A549 (cell line): ENCODE results near the gene MSANTD1. TPM values are rescaled to one million over a fixed set of nuclear protein-coding genes. Genes with fewer than 3 reads are reported as not detected.

ENCODE experiments used
- ATAC-seq, 2 experiments: fragments of 200-7000 bp in 1 of 2; fragments of >200 bp in 1 of 2; cut with Nextera tagmentation in 1 of 2; cut with Tn5 transposase in 1 of 2; 3 replicates each; pipeline versions ENCODE4 v1.8.0 to v1.9.1; 2018 to 2020; ENCODE audit warnings: mild to moderate bottlenecking in 1 of 2, moderate library complexity in 1 of 2
- CTCF ChIA-PET: fragments of 300-600 bp; sonication (Branson Sonifier 250); formaldehyde crosslinking; extraction: SDS; loops from one replicate; lab custom pipeline; 2021; ENCODE audit warnings: antibody characterized with exemption, inconsistent platforms; lab: Yijun Ruan, JAX
- POLR2A ChIA-PET: fragments of 350-600 bp; formaldehyde crosslinking; extraction: SDS; loops from one replicate; lab custom pipeline; 2021; ENCODE audit warnings: antibody characterized with exemption, inconsistent platforms; lab: Yijun Ruan, JAX
- DNase-seq, 2 experiments: peaks; one replicate each; pipeline versions ENCODE4 v3.0.0 to v3.0.0-alpha.2; 2011 to 2016; ENCODE audit warnings: low read depth in 1 of 2, low spot score in 1 of 2
- FAIRE-seq: peaks from 2 replicates; lab custom pipeline; 2011; peaks lifted over from hg19 to GRCh38; lab: Jason Lieb, UNC
- H3K27ac ChIP-seq, 2 experiments: fragments of >200 bp; sonication (Bioruptor Twin); formaldehyde crosslinking; 3 replicates each; pipeline ENCODE4 v1.5.1; 2016 to 2017
- H3K4me1 ChIP-seq: fragments of >200 bp; sonication (Bioruptor Twin); formaldehyde crosslinking; 3 replicates; pipeline ENCODE4 v1.6.1; 2016
- H3K4me2 ChIP-seq: fragments of >200 bp; sonication (Bioruptor Twin); formaldehyde crosslinking; 3 replicates; pipeline ENCODE4 v1.6.1; 2016
- H3K4me3 ChIP-seq: fragments of >200 bp; sonication (Bioruptor Twin); formaldehyde crosslinking; 3 replicates; pipeline ENCODE4 v1.5.1; 2016
- H3K9me3 ChIP-seq: fragments of >200 bp; sonication (Bioruptor Twin); formaldehyde crosslinking; 3 replicates; pipeline ENCODE4 v1.6.1; 2016
- BCL3 ChIP-seq: fragments of >200 bp; sonication (Bioruptor Twin); formaldehyde crosslinking; IDR thresholded peaks from 3 replicates; pipeline ENCODE4 v1.6.1; 2016
- CBX8 ChIP-seq: fragments of 200-600 bp; sonication (generic); IDR thresholded peaks from 2 replicates; pipeline ENCODE4 v1.6.1; 2016
- CEBPB ChIP-seq, 2 experiments: fragments of >200 bp in 1 of 2; sonication (Bioruptor Twin) in 1 of 2; formaldehyde crosslinking in 1 of 2; IDR thresholded peaks; 2 replicates each; pipeline ENCODE4 v1.6.1; 2012 to 2016
- CHD4 ChIP-seq: fragments of 200-600 bp; sonication (generic); IDR thresholded peaks from 2 replicates; pipeline ENCODE4 v1.6.1; 2016; ENCODE audit warnings: antibody characterized with exemption, mild to moderate bottlenecking, borderline replicate concordance
- EHMT2 ChIP-seq: fragments of 200-600 bp; sonication (generic); IDR thresholded peaks from 2 replicates; pipeline ENCODE4 v1.6.1; 2016; ENCODE audit warnings: antibody characterized with exemption, low read depth, mild to moderate bottlenecking, moderate library complexity
- FOSL2 ChIP-seq, 2 experiments: fragments of 450-650 bp in 1 of 2; fragments of >200 bp in 1 of 2; sonication (Bioruptor Twin) in 1 of 2; formaldehyde crosslinking; IDR thresholded peaks; 2 replicates each; pipeline versions ENCODE4 v1.5.0 to v1.6.1; 2016 to 2020; ENCODE audit warnings: mild to moderate bottlenecking in 1 of 2, moderate library complexity in 1 of 2
- HEYL ChIP-seq: fragments of 250-450 bp; sonication (Bioruptor Pico); IDR thresholded peaks from 2 replicates; pipeline ENCODE4 v1.8.0; 2021; ENCODE audit warnings: mild to moderate bottlenecking, moderate library complexity
- HOXB5 ChIP-seq: fragments of 250-450 bp; sonication (Bioruptor Pico); IDR thresholded peaks from 2 replicates; pipeline ENCODE4 v1.5.0; 2020; ENCODE audit warnings: mild to moderate bottlenecking, moderate library complexity
- MAFK ChIP-seq: fragments of 450-650 bp; IDR thresholded peaks from 2 replicates; pipeline ENCODE4 v1.6.1; 2014; ENCODE audit not compliant: partially characterized antibody
- NFE2L2 ChIP-seq: fragments of 150-350 bp; conservative IDR thresholded peaks from 2 replicates; pipeline ENCODE4 v1.6.1; 2014; ENCODE audit warnings: low read length
- NPAS2 ChIP-seq: fragments of 250-450 bp; sonication (Bioruptor Pico); IDR thresholded peaks from 2 replicates; pipeline ENCODE4 v1.8.0; 2022; ENCODE audit warnings: mild to moderate bottlenecking, moderate library complexity, borderline replicate concordance
- RARB ChIP-seq: fragments of 250-450 bp; sonication (Bioruptor Pico); IDR thresholded peaks from 2 replicates; pipeline ENCODE4 v1.8.0; 2021; ENCODE audit warnings: mild to moderate bottlenecking, moderate library complexity
- RCOR1 ChIP-seq: fragments of 150-350 bp; IDR thresholded peaks from 2 replicates; pipeline ENCODE4 v1.6.1; 2014; ENCODE audit warnings: antibody characterized with exemption, low read length, low read depth
- SREBF2 ChIP-seq: fragments of 450-650 bp; IDR thresholded peaks from 2 replicates; pipeline ENCODE4 v1.6.1; 2014; ENCODE audit warnings: mild to moderate bottlenecking, moderate library complexity
- TP53 ChIP-seq: fragments of 250-450 bp; sonication (Bioruptor Pico); IDR thresholded peaks from 2 replicates; pipeline ENCODE4 v1.5.0; 2021; ENCODE audit warnings: mild to moderate bottlenecking, moderate library complexity
- ZFP36 ChIP-seq: fragments of 450-650 bp; IDR thresholded peaks from 2 replicates; pipeline ENCODE4 v1.6.1; 2014; ENCODE audit warnings: borderline replicate concordance; ENCODE audit not compliant: partially characterized antibody
- WGBS: methylation state at CpG from one replicate; pipeline ENCODE4 v1.1.6; 2017; ENCODE audit errors: missing lambda C conversion rate; 5-methylcytosine and 5-hydroxymethylcytosine counted together
- polyA plus RNA-seq, 4 experiments: library from polyadenylated mRNA; depleted of rRNA in 3 of 4; stranded (reverse); fragments of >200 nt; fragmentation: RNase III in 1 of 4; extraction: RNeasy Plus Mini Kit Qiagen cat#74134 plus additional on column Dnase treatment in 1 of 4; gene quantifications; 2 replicates in 3 of 4; 3 replicates in 1 of 4; pipeline ENCODE4 v1.2.3, GENCODE V29; 2011 to 2017
- TF ChIP-seq, protein P1 (sequence below): fragments of 450-650 bp; IDR thresholded peaks from 2 replicates; pipeline ENCODE4 v1.6.1; 2014; ENCODE audit warnings: antibody characterized with exemption
- TF ChIP-seq, protein P2 (sequence below): fragments of 250-450 bp; sonication (Bioruptor Pico); IDR thresholded peaks from 2 replicates; pipeline ENCODE4 v1.5.0; 2021; ENCODE audit warnings: mild to moderate bottlenecking, moderate library complexity, borderline replicate concordance

MSANTD1 gene
- polyA plus RNA-seq, 2 of the 4 experiments (the other 2 are of a cell fraction), result 0.08 to 0.12 TPM

DNA sequence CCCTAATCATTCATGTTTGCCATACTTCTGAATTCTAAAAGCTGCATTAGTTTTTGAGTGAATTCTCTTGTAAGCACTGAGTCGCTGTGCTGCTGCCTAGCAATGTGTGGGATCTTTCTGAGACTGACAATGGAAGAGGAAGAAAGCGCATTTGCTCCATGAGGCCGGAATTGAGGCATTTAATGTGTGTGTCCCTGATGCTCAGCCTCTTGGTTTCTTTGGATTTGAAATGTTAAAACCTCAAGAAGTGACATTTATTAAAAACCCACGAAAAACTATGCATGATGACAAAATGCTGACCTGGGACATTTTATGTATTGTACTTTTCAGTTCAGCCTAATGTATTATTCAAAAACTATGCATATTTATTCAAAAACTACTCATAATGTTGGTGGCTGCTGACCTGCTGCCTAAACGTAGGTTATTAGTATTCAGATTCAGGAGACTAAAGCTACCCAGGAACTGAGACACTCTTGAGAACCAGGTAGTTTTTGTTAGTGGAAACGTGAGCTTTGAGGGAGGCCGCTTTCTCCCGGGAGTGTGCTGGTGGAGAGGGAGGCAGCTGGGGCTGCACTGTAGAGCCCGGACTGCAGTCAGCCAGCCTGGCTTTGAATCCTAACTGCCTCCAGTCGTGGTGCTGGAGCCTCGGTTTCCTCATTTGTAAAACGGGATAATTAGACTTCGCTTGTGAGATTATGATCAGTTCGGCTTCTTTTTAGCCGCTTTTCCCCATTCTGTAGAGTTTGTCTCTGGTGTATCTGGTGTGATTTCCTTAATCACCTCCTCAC lies 55.2 kb downstream of the MSANTD1 start:
- H3K4me1 ChIP-seq, result peaks cover 7% of the 10 kb centered on the region; the same call in 1 of the 3 replicates
- TF ChIP-seq CHD4 (no peak), MAFK (peak; percentile 73)
- DNase-seq (no peak), FAIRE-seq (no peak), ATAC-seq (no peak)
- no peak overlapping the region for H3K27ac ChIP-seq
- POLR2A ChIA-PET, result no interaction called here
- CTCF ChIA-PET, result no interaction called here
- no peak overlapping the region for H3K4me3 ChIP-seq
- H3K4me2 ChIP-seq, result no peak overlapping the region
- no peaks in the 10 kb centered on the region for H3K9me3 ChIP-seq
- 87% methylated on average over 15 of the region's 15 CpGs for WGBS

GRCh38 chr4:3304831-3305609 lies 56.1 kb downstream of the MSANTD1 start:
- ChIA-PET CTCF (no interaction called here), POLR2A (no interaction called here)
- no peak for DNase-seq
- H3K4me3 ChIP-seq, result no peak overlapping the region
- no peak for ATAC-seq
- WGBS, result 97% methylated on average over 14 of the region's 25 CpGs
- no peaks in the 10 kb centered on the region for H3K9me3 ChIP-seq
- peaks cover 7% of the 10 kb centered on the region; the same call in 1 of the 3 replicates for H3K4me1 ChIP-seq
- no peak for TF ChIP-seq HEYL (CRISPR knock-in tag)
- no peak for TF ChIP-seq CBX8
- TF ChIP-seq RARB (CRISPR knock-in tag), result no peak
- TF ChIP-seq CEBPB (IDR thresholded peaks at IDR 0.05), result no peak
- TF ChIP-seq, protein P1, sequence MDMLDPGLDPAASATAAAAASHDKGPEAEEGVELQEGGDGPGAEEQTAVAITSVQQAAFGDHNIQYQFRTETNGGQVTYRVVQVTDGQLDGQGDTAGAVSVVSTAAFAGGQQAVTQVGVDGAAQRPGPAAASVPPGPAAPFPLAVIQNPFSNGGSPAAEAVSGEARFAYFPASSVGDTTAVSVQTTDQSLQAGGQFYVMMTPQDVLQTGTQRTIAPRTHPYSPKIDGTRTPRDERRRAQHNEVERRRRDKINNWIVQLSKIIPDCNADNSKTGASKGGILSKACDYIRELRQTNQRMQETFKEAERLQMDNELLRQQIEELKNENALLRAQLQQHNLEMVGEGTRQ, result no peak
- no peak for TF ChIP-seq NPAS2 (CRISPR knock-in tag)
- no peak for TF ChIP-seq HOXB5
- TF ChIP-seq TP53 (CRISPR knock-in tag), result no peak
- TF ChIP-seq FOSL2 (IDR thresholded peaks at IDR 0.05), result no peak
- no peak for TF ChIP-seq FOSL2 (CRISPR knock-in tag; IDR thresholded peaks at IDR 0.05)
- no peak for TF ChIP-seq BCL3
- TF ChIP-seq, protein P2, sequence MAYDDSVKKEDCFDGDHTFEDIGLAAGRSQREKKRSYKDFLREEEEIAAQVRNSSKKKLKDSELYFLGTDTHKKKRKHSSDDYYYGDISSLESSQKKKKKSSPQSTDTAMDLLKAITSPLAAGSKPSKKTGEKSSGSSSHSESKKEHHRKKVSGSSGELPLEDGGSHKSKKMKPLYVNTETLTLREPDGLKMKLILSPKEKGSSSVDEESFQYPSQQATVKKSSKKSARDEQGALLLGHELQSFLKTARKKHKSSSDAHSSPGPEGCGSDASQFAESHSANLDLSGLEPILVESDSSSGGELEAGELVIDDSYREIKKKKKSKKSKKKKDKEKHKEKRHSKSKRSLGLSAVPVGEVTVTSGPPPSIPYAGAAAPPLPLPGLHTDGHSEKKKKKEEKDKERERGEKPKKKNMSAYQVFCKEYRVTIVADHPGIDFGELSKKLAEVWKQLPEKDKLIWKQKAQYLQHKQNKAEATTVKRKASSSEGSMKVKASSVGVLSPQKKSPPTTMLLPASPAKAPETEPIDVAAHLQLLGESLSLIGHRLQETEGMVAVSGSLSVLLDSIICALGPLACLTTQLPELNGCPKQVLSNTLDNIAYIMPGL, result no peak
- no peak for TF ChIP-seq ZFP36
- no peak for TF ChIP-seq SREBF2
- TF ChIP-seq EHMT2, result no peak
- no peak for TF ChIP-seq NFE2L2
- TF ChIP-seq RCOR1, result no peak
- H3K4me2 ChIP-seq, result no peak overlapping the region
- 0 out of 6 replicates have a peak overlapping the region, but pooled peaks of 1 of the 2 experiments have one; percentile 24 for H3K27ac ChIP-seq
- no peak for FAIRE-seq
